ENCODE results near the gene MEOX1.

DNA sequence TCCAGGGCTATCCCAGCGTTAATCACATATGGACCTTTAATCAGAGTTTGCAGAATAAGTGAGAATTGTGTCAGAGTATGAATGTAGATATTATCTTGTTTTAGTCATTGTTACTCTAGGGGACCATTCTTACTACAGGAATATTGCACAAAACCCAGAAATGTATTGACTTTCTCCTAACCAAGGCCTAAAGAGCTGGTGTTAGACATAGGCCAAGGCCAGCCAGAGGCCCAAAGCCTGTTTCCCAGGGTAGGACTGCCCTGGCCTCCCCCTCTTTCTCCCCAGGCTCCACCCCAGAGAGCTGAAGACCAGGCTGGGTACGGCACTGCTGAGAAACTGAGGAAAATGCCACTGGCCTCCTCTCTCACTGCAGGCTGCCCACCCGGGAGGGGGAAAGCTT, 41.9 kb upstream of the MEOX1 start:
- TF ChIP-seq, protein P1, sequence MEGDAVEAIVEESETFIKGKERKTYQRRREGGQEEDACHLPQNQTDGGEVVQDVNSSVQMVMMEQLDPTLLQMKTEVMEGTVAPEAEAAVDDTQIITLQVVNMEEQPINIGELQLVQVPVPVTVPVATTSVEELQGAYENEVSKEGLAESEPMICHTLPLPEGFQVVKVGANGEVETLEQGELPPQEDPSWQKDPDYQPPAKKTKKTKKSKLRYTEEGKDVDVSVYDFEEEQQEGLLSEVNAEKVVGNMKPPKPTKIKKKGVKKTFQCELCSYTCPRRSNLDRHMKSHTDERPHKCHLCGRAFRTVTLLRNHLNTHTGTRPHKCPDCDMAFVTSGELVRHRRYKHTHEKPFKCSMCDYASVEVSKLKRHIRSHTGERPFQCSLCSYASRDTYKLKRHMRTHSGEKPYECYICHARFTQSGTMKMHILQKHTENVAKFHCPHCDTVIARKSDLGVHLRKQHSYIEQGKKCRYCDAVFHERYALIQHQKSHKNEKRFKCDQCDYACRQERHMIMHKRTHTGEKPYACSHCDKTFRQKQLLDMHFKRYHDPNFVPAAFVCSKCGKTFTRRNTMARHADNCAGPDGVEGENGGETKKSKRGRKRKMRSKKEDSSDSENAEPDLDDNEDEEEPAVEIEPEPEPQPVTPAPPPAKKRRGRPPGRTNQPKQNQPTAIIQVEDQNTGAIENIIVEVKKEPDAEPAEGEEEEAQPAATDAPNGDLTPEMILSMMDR (IDR thresholded peaks at IDR 0.05): no peak
- no peak for TF ChIP-seq POLR2AphosphoS5 (IDR thresholded peaks at IDR 0.05)
- TF ChIP-seq POLR2A (IDR thresholded peaks at IDR 0.05): no peak

Data from prostate gland (tissue), 2 donors.